H1 (cell line): ENCODE data around the gene ZNF592. TPM values are rescaled to one million over a fixed set of nuclear protein-coding genes. Genes with fewer than 3 reads are reported as not detected.

Experiments used
- ASH2L ChIP-seq: fragments of 200-600, 300-600 bp; sonication (generic); IDR thresholded peaks from one replicate; pipeline ENCODE4 v1.7.1; 2017; ENCODE audit warnings: low read length
- CBX8 ChIP-seq: fragments of 300-800, 300-1000 bp; sonication (generic); IDR thresholded peaks from 2 replicates; pipeline ENCODE4 v1.7.1; 2016; ENCODE audit warnings: low read depth, low read length, borderline replicate concordance
- CHD2 ChIP-seq: IDR thresholded peaks from 2 replicates; pipeline ENCODE4 v1.6.1; 2012; ENCODE audit warnings: low read length, improper control_type of control experiment
- FOSL1 ChIP-seq: IDR thresholded peaks from 2 replicates; pipeline ENCODE4 v1.6.1; 2011; ENCODE audit warnings: mild to moderate bottlenecking, low read depth, low read length, moderate library complexity; ENCODE audit not compliant: insufficient read depth
- GTF2F1 ChIP-seq: IDR thresholded peaks from 2 replicates; pipeline ENCODE4 v1.6.1; 2012; ENCODE audit warnings: low read depth, low read length, improper control_type of control experiment, borderline replicate concordance
- RBBP5 ChIP-seq: IDR thresholded peaks from 2 replicates; pipeline ENCODE4 v1.7.1; 2012; ENCODE audit warnings: low read depth, mild to moderate bottlenecking, inconsistent platforms, low read length, moderate library complexity, borderline replicate concordance
- RNF2 ChIP-seq: fragments of 200-900, 300-1000 bp; sonication (generic); IDR thresholded peaks from 2 replicates; pipeline ENCODE4 v1.7.1; 2016; ENCODE audit warnings: borderline replicate concordance, low read depth, mild to moderate bottlenecking, antibody characterized with exemption, low read length; ENCODE audit not compliant: poor library complexity, severe bottlenecking; ENCODE audit errors: missing control alignments
- TAF1 ChIP-seq: IDR thresholded peaks from 2 replicates; pipeline ENCODE4 v1.6.1; 2011; ENCODE audit warnings: mild to moderate bottlenecking, low read depth, low read length
- polyA plus RNA-seq, 7 experiments: library from polyadenylated mRNA; depleted of rRNA in 3 of 7; stranded (reverse) in 5 of 7; unstranded in 2 of 7; fragments of >200 nt in 5 of 7; fragments of 200-250 nt in 2 of 7; gene quantifications; 1 replicate in 5 of 7; 2 replicates in 1 of 7; 4 replicates in 1 of 7; pipeline versions ENCODE4 v1.2.1 to v1.2.3, GENCODE V29; 2011 to 2013; ENCODE audit warnings: missing spikeins in 2 of 7, mixed read lengths in 2 of 7
- total RNA-seq: library from RNA; stranded (reverse); fragmentation: NEBNext Ultra II Directional; extraction: Animal tissue kit (Norgen Biotek cat#: 25700); gene quantifications from 2 replicates; pipeline ENCODE4 v1.2.1, GENCODE V29; 2021

ZNF592 gene
- total and polyA plus RNA-seq, 2 of the 8 experiments (the other 6 are each of a cell fraction or from before 2014, with no cell fraction given), result 14.2 to 33.0 TPM

- no peak for TF ChIP-seq GTF2F1
- no peak for TF ChIP-seq RNF2
- no peak for TF ChIP-seq ASH2L
- no peak for TF ChIP-seq FOSL1
- TF ChIP-seq CHD2, result no peak
- TF ChIP-seq RBBP5, result no peak
- TF ChIP-seq CBX8, result no peak
- TF ChIP-seq TAF1, result no peak
Observed at GRCh38 chr15:84762840-84763572, 14.6 kb downstream of the ZNF592 start (continued).
